Prostate gland (tissue), 2 donors: ENCODE measurements around the gene DHCR7. TPM values are rescaled to one million over a fixed set of nuclear protein-coding genes. Genes with fewer than 3 reads are reported as not detected.

Experiments
- DNase-seq: peaks from one replicate; pipeline ENCODE4 v3.0.0-alpha.2; 2019; ENCODE audit warnings: low spot score
- H3K27ac ChIP-seq, 2 donors: fragments of 200-600 bp; sonication (generic); 2 replicates each; pipeline ENCODE4 v1.5.1; 2017 to 2019
- H3K27me3 ChIP-seq: fragments of 200-600 bp; sonication (generic); replicated peaks from 2 replicates; pipeline ENCODE4 v1.5.1; 2019; ENCODE audit not compliant: insufficient read depth
- H3K36me3 ChIP-seq, 2 donors: fragments of 200-600 bp; sonication (generic); 1 replicate in 1 of 2; 2 replicates in 1 of 2; pipeline versions ENCODE4 v1.5.1 to v1.8.1; 2017 to 2019
- H3K4me1 ChIP-seq: fragments of 200-600 bp; sonication (generic); replicated peaks from 2 replicates; pipeline ENCODE4 v1.5.1; 2019
- H3K4me3 ChIP-seq, 2 donors: fragments of 200-600 bp; sonication (generic); 2 replicates each; pipeline ENCODE4 v1.5.1; 2017 to 2019
- H3K9me3 ChIP-seq: fragments of 200-600 bp; sonication (generic); 2 replicates; pipeline ENCODE4 v1.5.1; 2017
- CTCF ChIP-seq, 4 experiments: fragments of 200-600 bp in 2 of 4; fragments of 450-650 bp in 2 of 4; sonication (generic) in 2 of 4; IDR thresholded peaks; 1 replicate in 3 of 4; 2 replicates in 1 of 4; pipeline ENCODE4 v1.5.1; 2016 to 2019; ENCODE audit warnings: antibody characterized with exemption in 4 of 4, mild to moderate bottlenecking in 2 of 4, moderate library complexity in 2 of 4
- POLR2A ChIP-seq: fragments of 450-650 bp; IDR thresholded peaks from one replicate; pipeline ENCODE4 v1.6.1; 2016; ENCODE audit warnings: antibody characterized with exemption, mild to moderate bottlenecking
- POLR2AphosphoS5 ChIP-seq: sonication (generic); formaldehyde crosslinking; IDR thresholded peaks from one replicate; pipeline ENCODE4 v1.6.1; 2017; ENCODE audit warnings: antibody characterized with exemption
- WGBS: methylation state at CpG from one replicate; pipeline ENCODE4 v1.1.5; 2018; 5-methylcytosine and 5-hydroxymethylcytosine counted together
- intact Hi-C: fragments of 100-400 bp; cut with DNase I; formaldehyde crosslinking; loops from one replicate; pipeline ENCODE4 v1.14.2; 2022
- total RNA-seq, 2 donors: library from RNA; depleted of rRNA; stranded (reverse); fragments of >200 nt; gene quantifications; one replicate each; pipeline ENCODE4 v1.1.0, GENCODE V29; 2016

Gene DHCR7
- total RNA-seq, 2 donors from 2014 or later: 29.5 to 93.9 TPM

GRCh38 chr11:71391352-71391751 lies 56.8 kb downstream of the DHCR7 start:
- H3K27ac ChIP-seq: no peak overlapping the region
- H3K27me3 ChIP-seq: no peaks in the 10 kb centered on the region
- intact Hi-C loops: no loop called here
- H3K4me3 ChIP-seq: no peak overlapping the region
- no peak for DNase-seq
- TF ChIP-seq CTCF (IDR thresholded peaks at IDR 0.05) (no peak), POLR2A (no peak), POLR2AphosphoS5 (no peak)
- WGBS: 56% methylated on average over 5 of the region's 5 CpGs
- no peaks in the 10 kb centered on the region for H3K9me3 ChIP-seq
- H3K36me3 ChIP-seq: no peaks in the 10 kb centered on the region
- H3K4me1 ChIP-seq: no peaks in the 10 kb centered on the region

- no peaks in the 10 kb centered on the region for H3K27me3 ChIP-seq
- no peak overlapping the region for H3K27ac ChIP-seq
Measured at GRCh38 chr11:71388637-71389235, 59.5 kb downstream of the DHCR7 start.

GRCh38 chr11:71387784-71388636 lies 60.2 kb downstream of the DHCR7 start:
- Histone ChIP-seq H3K36me3 (no peaks in the 10 kb centered on the region), H3K9me3 (no peaks in the 10 kb centered on the region), H3K27ac (no peak overlapping the region), H3K27me3 (no peaks in the 10 kb centered on the region), H3K4me1 (no peaks in the 10 kb centered on the region), H3K4me3 (no peak overlapping the region)
- WGBS: 85% methylated on average over 23 of the region's 23 CpGs
- no peak for DNase-seq
- intact Hi-C loops: no loop called here
- TF ChIP-seq CTCF (IDR thresholded peaks at IDR 0.05) (no peak), POLR2AphosphoS5 (no peak), POLR2A (no peak)

More at GRCh38 chr11:71388637-71389235, 59.5 kb downstream of the DHCR7 start:
- Histone ChIP-seq H3K36me3 (no peaks in the 10 kb centered on the region), H3K4me3 (no peak overlapping the region), H3K4me1 (no peaks in the 10 kb centered on the region), H3K9me3 (no peaks in the 10 kb centered on the region)
- WGBS: 87% methylated on average over 7 of the region's 7 CpGs
- intact Hi-C loops: no loop called here
- TF ChIP-seq POLR2A (no peak), CTCF (IDR thresholded peaks at IDR 0.05) (no peak), POLR2AphosphoS5 (no peak)
- DNase-seq: no peak

- TF ChIP-seq POLR2AphosphoS5 (no peak), CTCF (IDR thresholded peaks at IDR 0.05) (no peak), POLR2A (no peak)
- Histone ChIP-seq H3K4me1 (no peaks in the 10 kb centered on the region), H3K36me3 (no peaks in the 10 kb centered on the region), H3K4me3 (no peak overlapping the region), H3K9me3 (no peaks in the 10 kb centered on the region), H3K27ac (no peak overlapping the region), H3K27me3 (no peaks in the 10 kb centered on the region)
- intact Hi-C loops: no loop called here
- 90% methylated on average over 3 of the region's 3 CpGs for WGBS
- no peak for DNase-seq
Measured at GRCh38 chr11:71387200-71387599, 61.0 kb downstream of the DHCR7 start.
